ENCODE measurements around the gene FAT1.

DNA sequence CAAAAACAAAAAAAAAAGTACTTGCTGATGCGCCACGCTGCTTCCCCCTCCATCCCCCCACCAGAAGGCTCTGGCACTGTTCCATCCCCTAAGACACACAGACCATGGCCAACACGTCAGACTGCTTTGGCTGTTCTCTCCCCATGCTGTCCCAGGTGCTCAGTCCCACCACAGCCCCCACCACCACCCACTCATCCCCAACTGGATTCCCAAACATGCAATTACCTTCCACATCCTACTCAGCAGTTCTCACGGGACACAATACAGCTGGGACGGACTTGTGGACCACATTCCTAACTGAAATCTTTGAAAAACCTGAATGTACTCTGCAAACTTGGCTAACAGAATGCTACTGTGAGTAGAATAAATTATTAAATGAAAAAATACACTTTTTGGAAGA is 8.6 kb downstream of the FAT1 start:
- TF ChIP-seq, protein P1, sequence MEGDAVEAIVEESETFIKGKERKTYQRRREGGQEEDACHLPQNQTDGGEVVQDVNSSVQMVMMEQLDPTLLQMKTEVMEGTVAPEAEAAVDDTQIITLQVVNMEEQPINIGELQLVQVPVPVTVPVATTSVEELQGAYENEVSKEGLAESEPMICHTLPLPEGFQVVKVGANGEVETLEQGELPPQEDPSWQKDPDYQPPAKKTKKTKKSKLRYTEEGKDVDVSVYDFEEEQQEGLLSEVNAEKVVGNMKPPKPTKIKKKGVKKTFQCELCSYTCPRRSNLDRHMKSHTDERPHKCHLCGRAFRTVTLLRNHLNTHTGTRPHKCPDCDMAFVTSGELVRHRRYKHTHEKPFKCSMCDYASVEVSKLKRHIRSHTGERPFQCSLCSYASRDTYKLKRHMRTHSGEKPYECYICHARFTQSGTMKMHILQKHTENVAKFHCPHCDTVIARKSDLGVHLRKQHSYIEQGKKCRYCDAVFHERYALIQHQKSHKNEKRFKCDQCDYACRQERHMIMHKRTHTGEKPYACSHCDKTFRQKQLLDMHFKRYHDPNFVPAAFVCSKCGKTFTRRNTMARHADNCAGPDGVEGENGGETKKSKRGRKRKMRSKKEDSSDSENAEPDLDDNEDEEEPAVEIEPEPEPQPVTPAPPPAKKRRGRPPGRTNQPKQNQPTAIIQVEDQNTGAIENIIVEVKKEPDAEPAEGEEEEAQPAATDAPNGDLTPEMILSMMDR (IDR thresholded peaks at IDR 0.05; ENCODE audit: extremely low read depth in 1 of 2, insufficient read depth in 1 of 2, low read depth in 1 of 2, low read length in 2 of 2), result no peak
- TF ChIP-seq GATA2 (IDR thresholded peaks at IDR 0.05; ENCODE audit: insufficient read depth, insufficient read length, low read depth, low read length) (no peak), POLR2A (IDR thresholded peaks at IDR 0.05; ENCODE audit: low read depth, low read length) (no peak), FOS (IDR thresholded peaks at IDR 0.05; ENCODE audit: borderline replicate concordance, insufficient read depth, low read length) (no peak), POLR2AphosphoS5 (IDR thresholded peaks at IDR 0.05; ENCODE audit: insufficient read depth, low read depth, low read length) (no peak), MYC (IDR thresholded peaks at IDR 0.05; ENCODE audit: low read depth, low read length) (no peak), MAX (IDR thresholded peaks at IDR 0.05; ENCODE audit: insufficient read depth, insufficient read length) (no peak), EZH2 (IDR thresholded peaks at IDR 0.05; ENCODE audit: borderline replicate concordance, low read depth, low read length, severe bottlenecking) (no peak)
